ENCODE results near the gene GYPE. TPM values are rescaled to one million over a fixed set of nuclear protein-coding genes. Genes with fewer than 3 reads are reported as not detected.
"Not testable (repeated sequence)": the region's sequence is repeated elsewhere in the genome, so short reads cannot be mapped to it uniquely, and the experiment has no call there.

The GYPE gene
- total and polyA plus RNA-seq, 10 of the 15 experiments (the other 5 are each of a cell fraction or from before 2014, with no cell fraction given), result 0.60 to 2.0 (median 0.85) TPM

DNA sequence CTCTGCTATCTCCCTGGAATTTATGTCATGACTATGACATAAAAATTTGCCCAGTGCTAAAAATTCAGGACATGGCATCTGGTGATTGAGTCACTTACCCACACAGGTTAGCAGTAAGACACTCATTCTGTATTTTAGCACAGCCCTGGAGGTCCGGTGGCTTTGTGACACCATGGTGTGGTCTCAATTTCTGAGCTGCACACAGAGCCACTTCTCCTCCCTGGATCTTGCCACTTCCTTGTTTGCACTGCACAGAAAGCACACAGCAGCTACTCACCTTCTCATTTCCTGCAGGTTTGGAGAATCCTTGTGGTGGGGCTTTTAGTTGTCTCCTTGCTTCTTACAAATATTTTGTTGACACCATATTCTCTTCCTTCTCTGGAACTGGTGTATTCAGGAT, 44.8 kb upstream of the GYPE start:
- H3K36me3 ChIP-seq (ENCODE audit: control insufficient read depth in 2 of 2, insufficient read depth in 2 of 2, low read length in 1 of 2); ATAC-seq; FAIRE-seq; POLR2A ChIA-PET; H3K9me3 ChIP-seq (replicated peaks; ENCODE audit: control insufficient read depth, insufficient read depth, low read length); H3K9ac ChIP-seq (ENCODE audit: control insufficient read depth, insufficient read depth, low read length); H3K79me2 ChIP-seq (ENCODE audit: control insufficient read depth, insufficient read depth, low read length); BruUV-seq (replicated peaks); H3K4me1 ChIP-seq (ENCODE audit: control insufficient read depth, insufficient read depth, low read length); H3K4me3 ChIP-seq; in situ Hi-C loops (cut with MboI); H3K27ac ChIP-seq (ENCODE audit: control insufficient read depth, insufficient read depth); H3K4me2 ChIP-seq (ENCODE audit: control insufficient read depth, insufficient read depth); H4K20me1 ChIP-seq (ENCODE audit: control insufficient read depth, insufficient read depth); SMC1A ChIA-PET (ENCODE audit: uncharacterized antibody, unreplicated experiment); H3K27me3 ChIP-seq (replicated peaks in 1 of 2; ENCODE audit: control insufficient read depth in 2 of 2, insufficient read depth in 2 of 2, low read length in 1 of 2); CTCF ChIA-PET; DNase-seq (ENCODE audit: low read depth, low spot score); intact Hi-C loops (cut with micrococcal nuclease; ENCODE audit: unreplicated experiment); RAD21 ChIA-PET (ENCODE audit: unreplicated experiment); H2AFZ ChIP-seq (ENCODE audit: control insufficient read depth, low read depth, low read length): not testable (repeated sequence)
- 64% methylated on average over 1 of the region's 1 CpG for WGBS (ENCODE audit: insufficient coverage, insufficient replicate concordance, low lambda C conversion rate, missing lambda C conversion rate)

DNA sequence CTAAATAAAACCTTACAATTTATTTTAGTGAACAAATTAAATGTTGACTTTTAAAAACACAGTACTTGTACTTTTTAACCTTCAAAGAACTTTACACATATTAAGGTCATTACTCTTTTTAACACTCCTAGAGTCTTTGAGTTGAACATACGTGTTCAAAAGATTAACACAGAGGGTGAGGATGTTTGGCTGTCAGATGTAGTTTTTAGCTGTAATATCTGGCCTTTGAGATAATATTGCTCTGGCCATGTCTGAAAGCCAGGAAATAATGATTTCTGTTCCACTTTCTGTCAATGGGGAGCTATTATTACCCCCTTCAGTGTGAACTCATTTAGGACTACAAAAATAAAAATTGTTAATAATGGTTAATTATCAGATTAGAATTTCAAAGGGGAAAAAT, 42.1 kb upstream of the GYPE start:
- ATAC-seq; FAIRE-seq; H4K20me1 ChIP-seq (ENCODE audit: control insufficient read depth, insufficient read depth); H3K4me2 ChIP-seq (ENCODE audit: control insufficient read depth, insufficient read depth); H3K9me3 ChIP-seq (replicated peaks; ENCODE audit: control insufficient read depth, insufficient read depth, low read length); H3K4me1 ChIP-seq (ENCODE audit: control insufficient read depth, insufficient read depth, low read length); RAD21 ChIA-PET (ENCODE audit: unreplicated experiment); CTCF ChIA-PET; SMC1A ChIA-PET (ENCODE audit: uncharacterized antibody, unreplicated experiment); POLR2A ChIA-PET; in situ Hi-C loops (cut with MboI); H3K79me2 ChIP-seq (ENCODE audit: control insufficient read depth, insufficient read depth, low read length); BruUV-seq (replicated peaks); H3K9ac ChIP-seq (ENCODE audit: control insufficient read depth, insufficient read depth, low read length); DNase-seq (ENCODE audit: low read depth, low spot score); H3K36me3 ChIP-seq (ENCODE audit: control insufficient read depth in 2 of 2, insufficient read depth in 2 of 2, low read length in 1 of 2); H3K27ac ChIP-seq (ENCODE audit: control insufficient read depth, insufficient read depth); H2AFZ ChIP-seq (ENCODE audit: control insufficient read depth, low read depth, low read length); H3K4me3 ChIP-seq; H3K27me3 ChIP-seq (replicated peaks in 1 of 2; ENCODE audit: control insufficient read depth in 2 of 2, insufficient read depth in 2 of 2, low read length in 1 of 2); intact Hi-C loops (cut with micrococcal nuclease; ENCODE audit: unreplicated experiment): not testable (repeated sequence)
- 5% methylated on average over 1 of the region's 1 CpG for WGBS (ENCODE audit: insufficient coverage, insufficient replicate concordance, low lambda C conversion rate, missing lambda C conversion rate)

DNA sequence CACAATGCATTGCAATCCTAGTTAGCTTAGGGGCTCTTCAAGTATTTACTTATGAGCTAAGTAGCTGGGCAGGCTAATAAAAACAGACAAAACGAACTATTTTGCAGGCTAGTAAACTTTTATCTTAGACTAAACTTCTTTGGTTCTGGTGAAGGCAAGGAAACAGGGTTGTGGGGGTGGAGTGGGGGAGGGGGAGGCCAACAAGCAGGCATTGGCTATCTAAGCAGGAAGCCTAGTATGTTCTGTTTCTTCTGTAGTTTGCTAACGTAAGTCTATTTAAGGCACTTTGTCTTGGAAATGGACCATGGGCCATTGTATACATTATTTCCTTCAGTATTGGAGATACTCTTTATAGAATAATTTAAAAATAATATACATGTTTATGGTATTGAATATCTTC, 35.3 kb upstream of the GYPE start:
- H2AFZ ChIP-seq (ENCODE audit: control insufficient read depth, low read depth, low read length); POLR2A ChIA-PET; SMC1A ChIA-PET (ENCODE audit: uncharacterized antibody, unreplicated experiment); DNase-seq (ENCODE audit: low read depth, low spot score); H3K9me3 ChIP-seq (replicated peaks; ENCODE audit: control insufficient read depth, insufficient read depth, low read length); ATAC-seq; H3K36me3 ChIP-seq (ENCODE audit: control insufficient read depth in 2 of 2, insufficient read depth in 2 of 2, low read length in 1 of 2); BruUV-seq (replicated peaks); H3K4me3 ChIP-seq; RAD21 ChIA-PET (ENCODE audit: unreplicated experiment); CTCF ChIA-PET; H3K4me2 ChIP-seq (ENCODE audit: control insufficient read depth, insufficient read depth); H3K27ac ChIP-seq (ENCODE audit: control insufficient read depth, insufficient read depth); intact Hi-C loops (cut with micrococcal nuclease; ENCODE audit: unreplicated experiment); H3K9ac ChIP-seq (ENCODE audit: control insufficient read depth, insufficient read depth, low read length); H3K4me1 ChIP-seq (ENCODE audit: control insufficient read depth, insufficient read depth, low read length); H4K20me1 ChIP-seq (ENCODE audit: control insufficient read depth, insufficient read depth); in situ Hi-C loops (cut with MboI); FAIRE-seq; H3K27me3 ChIP-seq (replicated peaks in 1 of 2; ENCODE audit: control insufficient read depth in 2 of 2, insufficient read depth in 2 of 2, low read length in 1 of 2); H3K79me2 ChIP-seq (ENCODE audit: control insufficient read depth, insufficient read depth, low read length): not testable (repeated sequence)
- WGBS (ENCODE audit: insufficient coverage, insufficient replicate concordance, low lambda C conversion rate, missing lambda C conversion rate), result 3% methylated on average over 2 of the region's 2 CpGs

Data from GM12878 (cell line).